Astrocyte of the spinal cord (primary cell): ENCODE results near the gene PAIP2B.

ENCODE experiments used
- DNase-seq: peaks from one replicate; pipeline ENCODE4 v3.0.0; 2011; ENCODE audit warnings: low read depth, low spot score
- H3K4me3 ChIP-seq: 2 replicates; pipeline ENCODE4 v1.5.1; 2011; ENCODE audit warnings: low read depth, mild to moderate bottlenecking, low read length, moderate library complexity
- CTCF ChIP-seq: IDR thresholded peaks from 2 replicates; pipeline ENCODE4 v1.5.1; 2012; ENCODE audit warnings: low read depth, mild to moderate bottlenecking, low read length, inconsistent platforms
- in situ Hi-C: cut with HindIII; loops from 2 replicates; pipeline ENCODE4 v1.10.0; 2017; ENCODE audit warnings: low sequenced_read_pairs

The PAIP2B gene

GRCh38 chr2:71226965-71227560, at the start of gene PAIP2B:
TSS of gene PAIP2B (minus strand) at chr2:71227103. CDS start at chr2:71202589, 24,514 bp downstream.
- in situ Hi-C loops, result no loop called here
- no peak for TF ChIP-seq CTCF
- peak; percentile 99 for DNase-seq
- peak within 1 kb of the TSS; percentile 76 for H3K4me3 ChIP-seq

- TF ChIP-seq CTCF, result no peak
- in situ Hi-C loops, result no loop called here
- H3K4me3 ChIP-seq, result peak overlapping the region; percentile 17
- no peak for DNase-seq
Observed at GRCh38 chr2:71275939-71276310, 49.0 kb upstream of the PAIP2B start.

- DNase-seq, result no peak
- no peak for TF ChIP-seq CTCF
- no peak overlapping the region for H3K4me3 ChIP-seq
- in situ Hi-C loops, result no loop called here
Observed at GRCh38 chr2:71269511-71270090, 42.7 kb upstream of the PAIP2B start.

GRCh38 chr2:71263386-71263785, 36.5 kb upstream of the PAIP2B start:
- in situ Hi-C loops, result no loop called here
- no peak overlapping the region for H3K4me3 ChIP-seq
- TF ChIP-seq CTCF, result no peak
- DNase-seq, result no peak

- no peak overlapping the region for H3K4me3 ChIP-seq
- DNase-seq, result no peak
- no peak for TF ChIP-seq CTCF
- in situ Hi-C loops, result no loop called here
Observed at GRCh38 chr2:71261534-71261933, 34.6 kb upstream of the PAIP2B start.

GRCh38 chr2:71256421-71256820, 29.5 kb upstream of the PAIP2B start:
- no peak overlapping the region for H3K4me3 ChIP-seq
- no peak for DNase-seq
- in situ Hi-C loops, result no loop called here
- no peak for TF ChIP-seq CTCF

- no peak overlapping the region for H3K4me3 ChIP-seq
- no peak for DNase-seq
- TF ChIP-seq CTCF, result no peak
- in situ Hi-C loops, result no loop called here
Observed at GRCh38 chr2:71254776-71255175, 27.9 kb upstream of the PAIP2B start.
